Suppressor macrophage (primary cell): Measurements from ENCODE around the gene HIVEP1.

ENCODE experiments used
- DNase-seq, 4 experiments: peaks; one replicate each; pipeline ENCODE4 v3.0.0-alpha.2; 2020 to 2022

Gene HIVEP1

DNA sequence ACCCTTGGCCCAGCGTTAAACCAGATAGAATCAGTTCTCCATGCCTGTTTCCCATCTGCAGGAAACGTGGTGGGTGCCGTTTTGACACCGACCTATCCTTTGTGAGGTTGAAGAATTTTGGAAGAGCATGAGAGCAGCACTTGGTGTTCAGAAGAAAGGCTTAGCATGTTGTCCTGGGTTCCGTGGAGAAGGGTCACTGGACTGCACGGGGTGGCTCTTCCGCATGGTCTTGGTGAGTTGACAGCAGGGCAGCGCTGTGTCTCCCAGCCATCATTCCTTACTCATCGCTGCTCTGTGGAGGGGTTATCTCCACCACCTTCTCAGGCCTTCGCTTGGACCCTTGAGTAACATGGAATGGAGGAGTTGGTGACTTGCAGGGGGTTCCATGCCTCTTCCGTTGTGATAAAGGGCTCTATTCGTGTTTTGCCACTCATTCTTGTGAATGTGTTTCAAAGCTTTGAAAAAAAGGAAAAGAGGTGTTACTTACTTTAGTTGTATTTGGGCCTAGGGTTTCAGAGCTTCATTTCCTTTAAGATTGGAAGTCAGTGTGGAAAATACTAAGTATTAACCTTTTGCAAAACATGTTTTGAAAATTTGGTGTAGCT, 8.2 kb downstream of the HIVEP1 start:
- DNase-seq: no peak

DNA sequence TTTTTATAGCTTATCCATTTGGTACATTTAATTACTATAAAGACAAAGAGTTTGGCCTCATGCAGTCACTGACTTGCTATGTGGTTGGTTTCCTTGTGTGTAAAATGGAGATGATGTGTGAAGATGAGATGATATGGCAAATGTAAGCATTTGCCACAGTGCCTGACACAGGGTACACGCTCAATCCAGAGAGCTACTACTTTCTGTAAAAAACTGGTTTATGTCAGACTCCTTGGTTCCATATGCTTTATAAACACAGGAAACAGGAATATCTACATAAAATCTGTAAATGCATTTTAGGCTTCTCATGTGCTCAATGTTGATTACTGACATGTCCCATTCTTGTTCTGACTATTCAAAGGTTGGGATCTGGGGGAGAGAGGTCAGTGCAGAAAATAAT, 10.4 kb downstream of the HIVEP1 start:
- no peak for DNase-seq

DNA sequence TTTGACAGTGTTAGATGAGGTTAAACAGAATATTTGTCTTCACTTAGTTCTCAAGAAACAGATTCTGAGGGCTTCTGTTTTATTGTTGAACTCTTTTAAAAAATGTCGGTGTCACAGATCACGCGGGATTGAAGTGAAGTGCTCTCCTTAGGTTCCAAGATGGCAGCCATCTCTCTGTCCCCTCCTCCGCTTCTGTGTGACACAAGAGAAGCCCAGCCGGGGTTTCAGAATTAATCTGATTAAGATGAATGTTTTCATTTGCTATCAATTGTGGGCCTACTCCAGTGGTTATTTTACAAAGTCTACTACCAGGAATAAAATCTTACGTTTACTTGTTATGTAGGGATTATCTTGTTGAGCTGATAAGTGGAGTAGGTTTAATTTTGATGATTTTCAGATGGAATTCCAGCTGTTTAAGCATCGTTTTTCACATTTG, 10.9 kb downstream of the HIVEP1 start:
- DNase-seq: no peak

DNA sequence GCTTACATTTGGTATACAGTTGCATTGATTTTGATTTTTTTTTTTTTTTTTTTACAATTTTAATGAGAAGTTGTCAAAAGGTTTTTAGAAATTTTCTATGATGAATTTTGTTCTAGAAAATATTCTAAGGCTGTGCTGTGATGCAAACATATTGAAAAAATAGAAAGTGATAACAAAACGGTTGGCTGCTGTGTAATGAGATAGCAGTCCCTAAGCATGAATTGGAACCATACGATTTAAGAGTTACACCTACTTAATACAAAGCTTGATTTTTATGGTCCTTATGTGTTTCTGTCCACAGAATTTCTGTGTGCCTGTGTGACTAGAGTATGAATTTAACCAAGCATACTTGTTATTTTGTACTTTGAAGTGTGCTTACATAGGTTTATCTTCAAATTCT, 12.1 kb downstream of the HIVEP1 start:
- DNase-seq: no peak

DNA sequence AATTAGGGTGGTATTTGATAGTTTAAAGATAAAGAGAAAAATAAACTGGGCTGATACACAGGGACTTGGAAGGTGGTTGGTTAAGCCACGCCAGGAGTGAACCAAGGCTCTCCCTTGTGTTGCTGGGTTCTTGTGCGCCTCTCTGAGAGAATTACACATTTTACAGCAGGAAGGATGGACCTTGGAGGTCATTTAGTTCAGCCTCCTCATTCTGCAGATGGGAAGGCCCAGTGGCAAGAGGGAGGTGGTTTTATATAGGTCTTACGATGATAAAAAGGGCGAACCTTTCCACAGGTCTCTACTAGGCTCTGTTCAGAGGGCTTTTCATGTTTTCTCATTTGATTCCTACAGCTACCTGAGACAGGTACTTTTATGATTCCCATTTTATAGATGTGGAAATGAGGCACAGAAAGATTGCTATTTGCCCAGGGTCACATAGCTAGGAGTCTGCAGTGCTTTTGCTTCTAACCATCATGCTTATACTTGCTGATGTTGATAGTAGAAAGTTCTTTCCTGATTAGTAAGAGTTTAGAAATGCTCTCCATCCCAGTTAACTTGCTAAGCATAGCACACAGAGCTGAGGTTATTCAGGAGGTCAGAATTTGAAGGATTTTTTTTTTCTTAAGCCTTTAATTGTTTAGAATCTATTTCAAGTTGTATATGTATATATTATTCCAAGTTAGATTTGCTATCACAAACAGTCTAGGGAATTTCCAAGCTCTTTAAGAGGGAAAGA, 12.8 kb downstream of the HIVEP1 start:
- no peak for DNase-seq

DNA sequence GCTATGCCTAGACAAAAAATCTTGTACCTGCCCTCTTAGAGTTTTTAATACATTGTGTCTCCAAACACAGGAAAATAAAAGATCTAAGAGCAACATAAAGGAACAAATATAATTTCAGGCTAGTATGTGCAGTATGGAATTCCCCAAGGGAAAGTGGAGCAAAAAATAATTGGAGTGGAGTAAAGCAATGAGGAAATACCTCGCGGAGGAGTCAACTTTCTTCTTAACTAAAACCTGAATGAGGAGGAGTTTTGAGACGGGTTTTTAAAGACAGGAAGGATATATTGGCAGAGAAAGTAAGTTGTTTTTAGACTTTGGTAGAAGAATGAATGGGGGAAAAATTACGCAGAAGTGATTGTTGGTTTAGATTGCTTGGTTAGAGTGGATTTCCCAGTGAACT, 14.0 kb downstream of the HIVEP1 start:
- no peak for DNase-seq

DNA sequence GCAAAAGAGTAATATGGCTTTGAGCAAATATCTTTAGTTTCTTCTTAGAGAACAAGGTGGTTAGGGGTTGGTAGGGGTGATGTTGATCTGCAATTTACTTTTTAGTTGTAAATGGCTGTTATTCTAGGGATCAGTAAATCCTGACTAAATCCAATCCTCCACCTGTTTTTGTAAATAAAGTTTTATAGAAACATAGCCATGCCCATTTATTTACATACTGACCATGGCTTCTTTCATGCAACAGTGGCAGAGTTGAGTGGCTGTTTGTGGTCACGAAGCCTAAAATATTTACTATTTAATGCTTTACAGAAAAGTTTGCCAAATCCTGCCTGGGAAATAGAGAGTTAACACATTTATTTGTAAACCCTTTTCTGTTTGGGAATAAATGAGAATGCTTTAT, 14.7 kb downstream of the HIVEP1 start:
- no peak for DNase-seq

DNA sequence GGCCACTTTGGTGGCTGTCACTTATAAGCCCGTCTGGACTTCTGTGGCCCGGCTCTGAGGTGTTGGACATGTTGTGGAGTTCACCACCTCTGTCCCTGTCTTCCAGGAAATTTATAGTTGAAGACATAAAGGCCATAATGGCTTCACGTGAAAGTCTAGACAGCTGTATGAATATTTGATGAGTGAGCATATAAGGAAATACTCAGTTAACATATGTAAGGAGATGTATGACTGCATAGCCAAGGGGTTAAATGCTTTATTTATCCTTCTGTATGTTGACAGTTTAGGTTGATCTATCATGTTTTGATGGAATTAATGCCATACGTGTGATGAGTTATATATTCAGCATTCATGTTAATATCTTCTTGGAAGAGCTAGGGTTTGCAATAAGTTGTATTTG, 16.1 kb downstream of the HIVEP1 start:
- no peak for DNase-seq

DNA sequence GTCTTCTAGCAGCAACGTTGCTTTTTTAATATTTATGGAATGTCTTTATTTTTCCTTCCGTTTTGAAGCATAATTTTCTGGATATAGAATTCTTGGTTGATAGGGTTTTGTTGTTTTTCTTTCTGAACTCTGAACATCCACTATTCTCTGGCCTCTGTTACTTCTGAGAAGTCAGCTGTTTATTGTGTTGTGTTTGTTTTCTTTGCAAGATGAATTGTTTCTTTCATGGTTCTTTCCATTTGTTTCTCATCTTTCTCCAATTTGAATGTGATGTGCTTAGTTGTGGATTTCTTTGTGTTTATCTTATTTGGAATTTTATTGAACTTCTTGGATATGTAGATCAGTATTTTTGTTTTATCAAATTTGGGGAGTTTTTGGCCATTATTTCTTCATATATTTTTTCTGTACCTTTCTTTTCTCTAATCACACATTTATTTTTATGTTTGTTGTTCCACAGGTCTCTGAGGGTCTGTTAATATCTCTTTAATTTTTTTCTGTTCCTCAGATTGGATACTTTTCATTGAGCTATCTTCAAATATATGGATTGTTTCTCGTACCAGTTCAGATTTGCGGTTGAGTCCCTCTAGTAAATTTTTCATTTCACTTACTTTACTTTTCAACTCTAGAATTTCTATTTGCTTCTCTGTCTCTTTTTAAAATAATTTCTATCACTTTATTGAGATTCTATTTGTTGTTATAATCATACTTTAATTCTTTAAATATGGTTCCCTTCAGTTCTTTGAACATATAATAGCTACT, 18.0 kb downstream of the HIVEP1 start:
- no peak for DNase-seq

DNA sequence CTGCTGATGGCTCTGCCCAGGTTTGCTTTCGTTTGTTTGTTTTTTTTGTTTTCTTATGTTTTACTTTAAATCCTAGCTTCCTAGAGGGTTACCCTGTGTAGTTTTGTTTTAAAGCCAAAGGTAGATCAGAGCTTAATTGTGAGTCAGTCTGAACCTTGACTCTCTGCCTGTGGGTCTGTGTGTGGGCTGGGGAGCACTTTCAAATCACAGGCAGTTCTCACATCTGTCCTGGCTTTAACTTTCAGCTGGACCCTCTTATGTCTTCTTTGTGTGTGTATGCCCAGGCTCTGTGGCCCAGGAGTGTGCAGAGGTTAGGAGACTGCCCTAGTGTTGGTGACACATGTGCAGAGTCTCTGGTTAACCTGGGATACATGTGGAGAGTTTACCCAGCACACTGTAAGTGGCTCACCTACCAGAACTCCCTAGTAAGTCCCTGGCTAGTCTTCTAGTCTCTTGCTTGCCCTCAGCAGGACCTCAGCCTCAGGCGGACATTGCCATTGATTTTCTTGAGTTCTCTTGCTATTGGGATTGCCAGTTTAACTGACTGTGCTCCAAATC, 19.0 kb downstream of the HIVEP1 start:
- no peak for DNase-seq

DNA sequence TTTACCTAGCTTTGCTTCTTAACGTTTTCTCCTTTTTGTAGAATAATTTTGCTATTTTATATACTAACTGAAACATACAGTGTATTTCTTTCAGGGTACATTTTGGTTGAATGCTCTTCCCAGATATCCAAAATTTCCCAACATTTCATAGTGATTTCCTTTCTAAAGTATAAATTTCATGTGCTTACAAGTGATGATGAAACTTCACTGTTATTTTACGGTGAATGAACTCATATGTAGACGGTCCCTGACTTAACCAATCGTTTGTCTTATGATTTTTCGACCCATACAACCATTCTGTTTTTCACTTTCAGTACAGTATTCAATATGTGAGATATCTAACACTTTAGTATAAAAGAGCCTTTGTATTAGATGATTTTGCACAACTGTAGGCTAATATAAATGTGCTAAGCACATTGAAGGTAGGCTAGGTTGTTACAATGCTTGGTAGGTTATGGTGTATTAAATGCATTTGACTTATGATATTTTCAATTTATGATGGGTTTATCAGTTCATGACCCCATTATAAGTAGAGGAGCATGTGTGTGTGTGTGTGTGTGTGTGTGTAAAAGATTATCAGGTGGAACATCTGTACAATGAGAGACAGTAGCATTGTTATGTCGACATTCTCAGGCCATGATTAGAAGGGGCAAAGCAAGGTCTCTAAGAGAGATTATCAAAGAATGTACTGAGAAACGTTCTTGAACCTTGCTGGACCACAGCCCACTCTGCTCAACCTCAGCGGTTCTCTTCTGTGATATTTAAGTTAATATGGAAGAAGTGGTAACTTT, 20.9 kb downstream of the HIVEP1 start:
- no peak for DNase-seq

DNA sequence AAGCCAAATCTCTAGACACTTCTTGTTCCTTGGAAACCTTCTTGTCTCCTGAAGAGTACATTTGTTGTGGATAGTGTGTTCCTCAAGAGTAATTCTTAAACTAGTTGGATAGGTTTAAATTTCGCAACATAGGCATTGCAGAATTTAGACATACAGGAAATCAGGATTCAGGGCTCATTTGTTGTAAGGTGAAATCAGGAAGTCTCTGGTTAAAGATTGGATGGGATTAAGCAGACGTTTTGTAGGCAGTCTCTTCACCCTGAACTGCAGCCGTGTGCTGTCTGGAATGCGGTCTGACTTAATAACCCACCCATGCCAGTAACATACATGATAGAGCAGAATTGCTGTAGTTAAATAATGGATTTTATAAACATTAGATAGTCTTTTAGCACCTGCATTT, 21.7 kb downstream of the HIVEP1 start:
- DNase-seq: peak in 2 of 4 experiments; percentile 43 to 51

DNA sequence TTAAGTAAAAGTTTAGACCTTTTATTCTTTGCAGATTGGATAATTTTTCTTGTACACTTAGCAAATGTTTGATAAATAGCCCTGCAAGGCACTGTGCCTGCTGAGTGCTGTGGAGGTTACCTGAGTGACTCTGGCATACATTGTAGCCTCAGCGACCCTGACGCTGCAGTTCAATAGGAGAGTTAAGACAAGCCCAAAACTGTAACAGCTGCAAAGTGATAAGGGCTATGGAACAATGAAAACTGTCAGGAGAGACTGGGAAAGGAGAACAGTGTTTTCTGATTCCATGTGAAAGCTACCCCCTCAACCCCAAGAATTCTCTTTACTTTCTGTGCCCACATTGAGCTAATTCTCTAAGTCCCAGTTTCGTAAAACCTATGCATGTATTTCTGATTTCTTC, 22.2 kb downstream of the HIVEP1 start:
- DNase-seq: no peak

DNA sequence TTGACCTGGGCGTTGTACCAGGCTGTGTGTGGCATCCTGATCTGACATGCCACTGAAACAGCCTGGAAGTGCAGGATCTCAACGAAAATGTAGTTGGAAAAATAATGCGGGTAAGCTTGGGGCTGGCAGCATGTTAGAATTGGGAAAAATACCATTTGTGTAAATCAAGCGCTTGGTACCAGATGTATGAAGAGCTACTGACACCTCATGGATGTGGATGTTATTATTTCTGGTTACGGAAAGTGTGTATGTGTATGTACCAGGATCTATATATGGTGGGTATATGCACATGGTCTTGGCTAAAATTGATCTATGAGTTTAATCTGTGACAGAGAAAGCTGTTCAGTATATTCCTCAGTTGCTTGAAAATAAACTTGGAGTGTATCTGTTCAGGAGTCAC, 22.7 kb downstream of the HIVEP1 start:
- no peak for DNase-seq

DNA sequence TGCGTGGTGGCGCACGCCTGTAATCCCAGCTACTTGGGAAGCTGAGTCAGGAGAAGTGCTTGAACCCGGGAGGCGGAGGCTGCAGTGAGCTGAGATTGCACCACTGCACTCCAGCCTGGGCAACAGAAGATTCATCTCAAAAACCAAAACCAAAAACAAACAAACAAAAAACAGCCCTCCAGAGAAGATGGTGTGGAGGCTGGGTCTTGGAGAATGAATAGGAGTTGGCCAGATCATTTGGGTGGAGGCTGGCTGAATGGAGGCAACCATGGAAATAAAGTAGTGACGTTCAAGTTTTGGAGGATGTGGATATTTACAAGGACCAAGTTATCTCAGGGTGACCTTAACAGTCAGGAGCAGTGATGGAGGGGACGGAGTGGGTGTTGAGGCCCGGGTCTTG, 24.7 kb downstream of the HIVEP1 start:
- no peak for DNase-seq

DNA sequence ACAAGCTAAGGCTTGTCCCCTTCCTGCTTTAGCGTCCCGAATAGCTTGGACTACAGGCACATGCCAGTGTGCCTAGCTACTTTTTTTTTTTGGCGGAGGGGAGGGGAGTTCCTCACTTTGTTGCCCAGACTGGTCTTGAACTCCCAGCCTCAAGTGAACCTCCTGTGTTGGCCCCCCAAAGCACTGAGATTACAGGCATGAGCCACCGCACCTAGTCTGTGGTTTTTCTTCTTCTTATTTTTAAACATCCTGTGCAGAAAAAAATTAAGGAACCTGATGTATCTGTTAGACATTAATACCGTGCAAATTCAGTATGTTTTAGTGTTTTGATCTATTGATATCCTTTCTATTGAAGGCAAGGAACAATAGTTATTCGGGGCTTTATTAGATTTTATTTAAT, 25.7 kb downstream of the HIVEP1 start:
- no peak for DNase-seq

DNA sequence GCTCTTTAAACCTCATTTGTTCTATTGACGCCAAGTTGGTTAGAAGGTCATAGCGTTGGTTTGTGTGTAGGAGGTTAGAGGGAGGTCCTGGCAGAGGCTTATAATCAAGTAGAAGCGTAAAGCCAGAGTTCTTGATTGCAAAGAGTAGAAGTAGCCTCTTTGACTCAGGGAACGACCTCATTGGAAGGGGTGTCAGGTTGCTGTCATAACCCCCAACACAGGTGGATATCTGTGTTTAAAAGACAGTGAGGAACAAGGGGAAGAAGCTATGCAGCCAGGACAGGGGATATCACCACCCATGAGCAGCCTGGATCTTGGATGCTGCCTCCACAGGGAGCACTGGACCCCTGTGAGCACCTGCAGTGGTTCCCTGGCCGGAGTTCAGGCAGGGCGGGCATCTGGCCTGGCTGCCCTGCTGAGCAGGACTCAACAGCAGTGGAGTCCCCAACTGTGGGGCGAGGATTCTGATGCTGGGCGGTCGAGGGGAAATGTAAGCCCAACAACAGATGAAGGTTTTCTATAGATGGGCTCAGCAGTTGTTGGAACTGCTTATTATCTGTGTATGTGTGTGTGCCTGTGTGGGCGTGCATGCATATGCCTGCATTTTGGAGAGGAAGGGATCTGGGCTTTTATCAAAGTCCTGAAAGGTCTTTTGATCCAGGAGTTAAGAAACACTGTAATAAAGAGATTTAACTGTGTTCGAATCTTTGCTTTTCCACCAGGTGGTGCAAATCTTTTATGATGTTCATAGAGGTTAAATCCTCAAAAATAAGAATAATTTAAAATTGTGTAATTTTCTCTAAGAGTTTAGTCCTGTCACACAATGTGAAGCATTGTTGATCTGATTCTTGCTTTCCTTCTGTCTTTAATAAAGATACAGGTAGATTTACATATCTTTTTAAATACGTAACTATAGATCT, 27.7 kb downstream of the HIVEP1 start:
- no peak for DNase-seq

DNA sequence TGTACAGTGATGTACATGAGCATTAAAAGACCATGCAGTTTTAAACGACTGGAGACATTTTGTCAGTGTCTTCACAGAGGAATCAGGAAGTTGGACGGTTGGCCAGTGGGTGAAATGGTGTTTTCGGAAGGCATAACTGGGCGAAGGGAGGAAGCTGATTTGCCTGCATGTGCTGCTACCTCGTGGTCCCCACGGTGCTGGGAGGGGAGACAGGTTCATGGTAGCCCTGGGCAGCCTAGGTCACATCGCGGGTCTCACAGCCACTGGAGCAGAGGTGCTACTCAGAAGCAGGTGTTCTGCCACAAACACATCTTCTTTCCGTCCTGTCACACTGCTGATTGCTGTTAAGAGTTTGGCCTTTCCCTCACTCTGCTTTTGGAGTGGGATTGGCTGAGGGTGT, 35.2 kb downstream of the HIVEP1 start:
- peak; percentile 40 to 72 (median 60) for DNase-seq

DNA sequence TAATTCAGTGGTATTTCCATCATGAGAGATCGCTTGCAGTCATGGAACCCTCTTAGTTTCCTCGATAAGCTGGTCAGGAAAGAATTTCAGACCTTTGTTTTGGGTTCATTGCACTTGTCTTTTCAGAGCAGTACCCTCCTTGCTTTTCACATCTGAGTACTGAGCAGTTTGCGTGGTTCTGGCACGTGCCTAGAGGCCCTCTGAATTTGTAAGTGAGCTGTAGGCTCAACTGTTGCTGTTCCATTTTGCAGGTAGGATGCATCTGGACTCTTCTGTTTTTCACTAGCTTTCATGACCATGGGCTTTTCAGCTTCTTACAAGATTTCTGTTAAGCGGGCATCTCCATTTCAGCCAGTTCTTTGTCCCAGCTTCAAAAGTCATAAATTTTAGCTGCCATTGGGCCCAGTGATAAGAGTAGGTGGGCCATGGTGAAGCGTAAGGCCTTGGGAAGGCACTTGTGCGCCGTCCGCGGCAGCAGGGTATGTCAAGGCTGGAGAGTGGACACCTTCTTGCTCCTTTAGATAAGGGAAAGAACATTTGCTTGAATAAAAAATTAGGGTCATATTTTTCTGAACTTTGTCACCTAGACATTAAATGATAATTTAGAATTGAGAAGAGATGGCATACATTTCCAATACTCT, 35.8 kb downstream of the HIVEP1 start:
- DNase-seq: no peak

DNA sequence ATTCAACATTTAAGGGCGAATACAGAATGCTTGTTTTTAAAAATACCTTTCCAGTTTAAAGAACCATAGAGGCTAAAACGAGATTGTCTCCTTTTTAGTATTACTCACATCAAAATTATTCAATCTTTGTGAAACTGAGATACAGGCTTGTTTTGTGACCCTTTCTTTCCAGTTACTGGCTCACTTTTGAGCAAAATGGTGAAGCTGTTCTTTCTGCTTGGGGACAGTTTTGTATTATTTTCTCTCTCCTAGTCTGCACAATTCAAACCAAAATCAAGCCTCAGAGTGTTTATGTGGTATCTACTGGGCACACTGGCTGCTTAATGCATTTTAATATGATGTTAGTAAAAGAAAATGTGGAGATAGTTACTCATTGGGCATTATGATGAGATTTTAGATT, 36.5 kb downstream of the HIVEP1 start:
- no peak for DNase-seq

DNA sequence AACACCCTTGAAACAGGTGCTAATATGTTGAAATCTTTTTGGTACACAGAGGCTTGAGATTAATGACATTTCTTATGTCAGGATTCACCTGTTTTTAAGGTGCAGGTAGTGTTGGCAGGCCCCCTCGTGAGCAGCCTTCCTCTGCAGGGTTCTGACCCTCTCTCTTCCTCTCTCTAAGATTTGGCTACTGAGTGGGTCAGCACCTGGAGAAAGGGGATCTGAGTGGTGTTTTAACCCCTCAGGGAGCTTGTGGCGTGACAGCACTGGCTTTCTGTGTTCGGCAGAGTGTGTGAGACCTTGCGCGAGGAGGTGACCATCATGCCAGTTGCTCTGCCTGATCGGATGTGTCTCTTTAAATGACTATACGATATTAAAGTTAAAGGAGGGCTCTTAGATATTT, 37.1 kb downstream of the HIVEP1 start:
- no peak for DNase-seq
